Measurements from ENCODE around the gene SLF2. TPM values are rescaled to one million over a fixed set of nuclear protein-coding genes. Genes with fewer than 3 reads are reported as not detected.

The SLF2 gene
- total RNA-seq, 4 donors from 2014 or later, result 22.1 to 32.4 (median 25.6) TPM

DNA sequence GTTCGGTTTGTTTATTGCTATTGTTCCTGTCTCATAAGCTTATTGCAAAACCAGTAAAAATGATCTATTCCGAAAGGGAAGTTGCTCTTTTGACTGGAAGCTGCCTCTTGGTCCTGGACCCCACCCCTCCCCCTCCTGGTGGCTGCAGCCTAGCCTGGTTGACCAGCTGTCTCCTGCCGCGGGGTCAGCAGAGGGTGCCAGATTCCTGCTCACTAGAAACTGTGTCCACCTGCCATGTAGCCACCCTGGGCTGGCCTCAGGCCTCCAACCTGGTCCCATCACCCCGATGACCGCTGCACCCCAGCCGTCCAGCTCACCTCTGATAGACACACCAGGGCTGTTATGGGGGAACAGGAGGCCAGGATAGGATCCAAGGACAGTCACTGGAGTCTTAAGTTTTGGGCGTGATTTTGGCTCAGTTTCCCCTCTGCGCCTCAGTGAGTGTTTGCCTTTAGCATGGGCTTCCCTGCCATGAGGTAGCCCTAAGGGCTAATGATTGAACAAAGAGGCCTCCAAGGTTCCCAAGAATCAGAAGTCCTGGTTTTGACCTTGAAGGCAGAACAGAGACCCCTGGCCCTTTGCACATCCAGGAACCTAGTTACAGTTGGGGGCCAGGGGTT, 32.9 kb upstream of the SLF2 start:
- Histone ChIP-seq H3K27me3 (peaks cover 55% of the 10 kb centered on the region), H3K9me3 (no peaks in the 10 kb centered on the region), H3K36me3 (no peaks in the 10 kb centered on the region), H3K4me3 (no peak overlapping the region), H3K4me1 (no peaks in the 10 kb centered on the region), H3K27ac (no peak overlapping the region)
- TF ChIP-seq POLR2AphosphoS5 (IDR thresholded peaks at IDR 0.05) (no peak), POLR2A (IDR thresholded peaks at IDR 0.05) (no peak), EP300 (IDR thresholded peaks at IDR 0.05) (no peak)
- TF ChIP-seq, protein P1, sequence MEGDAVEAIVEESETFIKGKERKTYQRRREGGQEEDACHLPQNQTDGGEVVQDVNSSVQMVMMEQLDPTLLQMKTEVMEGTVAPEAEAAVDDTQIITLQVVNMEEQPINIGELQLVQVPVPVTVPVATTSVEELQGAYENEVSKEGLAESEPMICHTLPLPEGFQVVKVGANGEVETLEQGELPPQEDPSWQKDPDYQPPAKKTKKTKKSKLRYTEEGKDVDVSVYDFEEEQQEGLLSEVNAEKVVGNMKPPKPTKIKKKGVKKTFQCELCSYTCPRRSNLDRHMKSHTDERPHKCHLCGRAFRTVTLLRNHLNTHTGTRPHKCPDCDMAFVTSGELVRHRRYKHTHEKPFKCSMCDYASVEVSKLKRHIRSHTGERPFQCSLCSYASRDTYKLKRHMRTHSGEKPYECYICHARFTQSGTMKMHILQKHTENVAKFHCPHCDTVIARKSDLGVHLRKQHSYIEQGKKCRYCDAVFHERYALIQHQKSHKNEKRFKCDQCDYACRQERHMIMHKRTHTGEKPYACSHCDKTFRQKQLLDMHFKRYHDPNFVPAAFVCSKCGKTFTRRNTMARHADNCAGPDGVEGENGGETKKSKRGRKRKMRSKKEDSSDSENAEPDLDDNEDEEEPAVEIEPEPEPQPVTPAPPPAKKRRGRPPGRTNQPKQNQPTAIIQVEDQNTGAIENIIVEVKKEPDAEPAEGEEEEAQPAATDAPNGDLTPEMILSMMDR (IDR thresholded peaks at IDR 0.05), result no peak
- WGBS, 2 donors (ENCODE audit: low coverage in 1 of 2), result 50 to 82% methylated on average over 2 to 5 of the region's 9 CpGs
- ATAC-seq, result no peak

DNA sequence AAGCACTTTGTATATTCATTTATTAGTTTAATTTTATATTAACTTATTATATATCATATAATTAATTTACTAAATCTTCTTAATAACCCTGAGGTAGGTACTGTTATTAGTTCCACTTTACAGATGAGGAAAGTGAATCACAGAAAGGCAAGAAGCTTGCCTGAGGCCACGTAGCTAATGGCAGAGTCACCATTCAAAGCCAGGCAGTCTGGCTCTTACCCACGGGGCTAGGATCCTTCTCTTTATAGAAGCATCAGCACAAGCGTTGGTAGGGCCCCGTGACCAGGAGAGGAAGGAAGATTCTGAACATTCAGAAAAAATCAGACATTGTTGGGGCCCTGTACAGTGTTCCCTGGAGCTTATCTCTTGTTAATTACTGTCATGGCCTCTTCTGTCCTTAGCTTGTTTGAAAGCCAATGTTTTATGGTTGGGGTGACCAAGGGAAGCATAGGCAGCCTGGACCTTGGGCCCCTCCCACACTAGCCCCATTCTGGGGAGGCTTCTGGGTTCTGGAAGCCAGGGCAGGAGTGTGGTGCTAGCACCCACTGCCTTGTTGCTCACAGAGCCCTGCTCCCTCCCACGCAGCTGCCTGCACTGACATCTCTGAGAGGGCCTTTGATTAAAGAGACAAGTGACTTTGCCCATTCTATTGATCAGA, 31.1 kb upstream of the SLF2 start:
- Histone ChIP-seq H3K36me3 (no peaks in the 10 kb centered on the region), H3K9me3 (no peaks in the 10 kb centered on the region), H3K27me3 (peaks cover 39% of the 10 kb centered on the region), H3K4me3 (no peak overlapping the region), H3K27ac (no peak overlapping the region), H3K4me1 (no peaks in the 10 kb centered on the region)
- TF ChIP-seq, protein P1 (IDR thresholded peaks at IDR 0.05), result no peak
- TF ChIP-seq POLR2A (IDR thresholded peaks at IDR 0.05), result no peak
- TF ChIP-seq EP300 (IDR thresholded peaks at IDR 0.05), result no peak
- TF ChIP-seq POLR2AphosphoS5 (IDR thresholded peaks at IDR 0.05), result no peak
- 76 to 93% methylated on average over 3 to 4 of the region's 5 CpGs for WGBS, 2 donors (ENCODE audit: low coverage in 1 of 2)
- no peak for ATAC-seq

DNA sequence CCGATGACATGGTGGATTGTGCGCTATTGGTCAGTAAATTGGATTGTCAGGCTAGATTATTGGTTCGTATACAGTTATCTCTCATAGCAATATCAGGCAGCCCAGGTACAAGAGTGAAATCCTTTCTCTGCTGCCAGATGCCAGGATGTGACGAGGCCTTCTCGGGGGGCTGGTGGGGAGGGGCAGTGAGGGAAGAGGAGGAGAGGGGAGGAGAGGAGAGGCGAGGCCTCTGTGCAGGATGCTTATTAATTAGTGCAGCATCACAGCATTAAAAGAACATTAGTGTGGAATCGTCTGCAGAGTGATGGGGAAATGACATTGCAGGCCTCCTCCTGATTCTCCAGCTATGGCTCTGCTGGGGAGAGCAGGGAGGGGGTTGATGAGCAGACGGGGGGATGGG, 30.5 kb upstream of the SLF2 start:
- peaks cover 33% of the 10 kb centered on the region for H3K27me3 ChIP-seq
- H3K9me3 ChIP-seq, result no peaks in the 10 kb centered on the region
- WGBS, 2 donors (ENCODE audit: low coverage in 1 of 2), result 60 to 74% methylated on average over 4 to 7 of the region's 8 CpGs
- TF ChIP-seq, protein P1 (IDR thresholded peaks at IDR 0.05), result no peak
- no peak for TF ChIP-seq POLR2AphosphoS5 (IDR thresholded peaks at IDR 0.05)
- TF ChIP-seq EP300 (IDR thresholded peaks at IDR 0.05), result no peak
- TF ChIP-seq POLR2A (IDR thresholded peaks at IDR 0.05), result no peak
- peaks cover 0 to 4% (median 0%) of the 10 kb centered on the region in 3 donors for H3K4me1 ChIP-seq
- H3K27ac ChIP-seq, result no peak overlapping the region
- ATAC-seq, result no peak
- H3K36me3 ChIP-seq, result no peaks in the 10 kb centered on the region
- H3K4me3 ChIP-seq, result no peak overlapping the region

DNA sequence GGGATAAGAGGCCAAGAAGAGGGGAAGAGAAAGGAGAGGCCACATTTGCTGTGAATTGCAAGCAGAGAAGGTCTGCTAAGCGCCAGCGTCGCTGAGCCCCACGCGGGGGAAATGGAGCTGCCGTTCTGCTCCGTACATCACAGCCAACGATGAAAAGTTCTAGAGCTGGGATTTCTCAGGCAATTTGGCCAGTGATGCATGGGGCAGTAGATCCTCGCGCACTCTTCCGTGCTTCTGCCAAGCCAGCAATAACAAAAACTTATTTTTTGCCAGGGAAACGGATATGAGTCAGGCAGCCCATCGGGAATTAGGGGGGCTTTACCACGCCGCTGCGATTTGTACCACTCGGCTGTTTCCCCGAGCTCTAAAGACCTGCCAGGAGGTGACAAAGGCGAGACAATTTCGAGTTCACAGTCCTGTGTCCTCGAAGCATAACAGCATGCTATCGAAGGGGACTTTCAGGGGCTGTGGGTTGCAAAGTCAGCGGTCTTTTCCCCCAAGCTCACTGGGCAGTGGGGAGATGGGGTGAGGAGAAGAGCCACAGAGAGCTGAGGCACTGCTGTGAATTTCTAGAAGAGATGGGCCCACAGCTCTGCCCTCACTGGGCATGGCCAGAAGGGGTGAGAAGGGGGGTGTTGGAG, 30.0 kb upstream of the SLF2 start:
- Histone ChIP-seq H3K9me3 (no peaks in the 10 kb centered on the region), H3K4me3 (no peak overlapping the region), H3K36me3 (no peaks in the 10 kb centered on the region), H3K4me1 (peaks cover 0 to 9% (median 0%) of the 10 kb centered on the region in 3 donors), H3K27me3 (peaks cover 31% of the 10 kb centered on the region), H3K27ac (no peak overlapping the region)
- 27 to 32% methylated on average over 16 to 18 of the region's 23 CpGs for WGBS, 2 donors (ENCODE audit: low coverage in 1 of 2)
- no peak for ATAC-seq
- TF ChIP-seq, protein P1 (IDR thresholded peaks at IDR 0.05), result no peak
- TF ChIP-seq POLR2A (IDR thresholded peaks at IDR 0.05) (no peak), EP300 (IDR thresholded peaks at IDR 0.05) (no peak), POLR2AphosphoS5 (IDR thresholded peaks at IDR 0.05) (no peak)
